GM18870 (cell line): ENCODE results near the gene ENDOV.

Experiments used
- ATAC-seq: cut with Tn5 transposase; IDR thresholded peaks from one replicate; pipeline ENCODE4 v1.9.1; 2021; ENCODE audit warnings: moderate library complexity; ENCODE audit not compliant: unreplicated experiment

The ENDOV gene

GRCh38 chr17:80447790-80448189 is 32.8 kb downstream of the ENDOV start:
- ATAC-seq = no peak

- no peak for ATAC-seq
Measured at GRCh38 chr17:80449194-80449929, 34.4 kb downstream of the ENDOV start.

GRCh38 chr17:80449930-80450576 is 35.1 kb downstream of the ENDOV start:
- ATAC-seq = no peak

GRCh38 chr17:80451104-80451775 is 36.3 kb downstream of the ENDOV start:
- ATAC-seq = no peak

- no peak for ATAC-seq
Measured at GRCh38 chr17:80452173-80452915, 37.4 kb downstream of the ENDOV start.

- no peak for ATAC-seq
Measured at GRCh38 chr17:80453126-80453997, 38.4 kb downstream of the ENDOV start.

GRCh38 chr17:80453998-80454556 is 39.1 kb downstream of the ENDOV start:
- ATAC-seq = peak; percentile 14

GRCh38 chr17:80454557-80455335 is 39.8 kb downstream of the ENDOV start:
- ATAC-seq = peak; percentile 73

- no peak for ATAC-seq
Measured at GRCh38 chr17:80455336-80455710, 40.4 kb downstream of the ENDOV start.

GRCh38 chr17:80455784-80456183 is 40.8 kb downstream of the ENDOV start:
- ATAC-seq = no peak

- ATAC-seq = no peak
Measured at GRCh38 chr17:80456465-80457235, 41.7 kb downstream of the ENDOV start.

- no peak for ATAC-seq
Measured at GRCh38 chr17:80457236-80457856, 42.4 kb downstream of the ENDOV start.

- no peak for ATAC-seq
Measured at GRCh38 chr17:80458016-80458415, 43.0 kb downstream of the ENDOV start.

- no peak for ATAC-seq
Measured at GRCh38 chr17:80459234-80459633, 44.3 kb downstream of the ENDOV start.

- no peak for ATAC-seq
Measured at GRCh38 chr17:80460429-80460834, 45.5 kb downstream of the ENDOV start.

GRCh38 chr17:80461528-80462160 is 46.7 kb downstream of the ENDOV start:
- ATAC-seq = no peak

GRCh38 chr17:80463784-80464400 is 48.9 kb downstream of the ENDOV start:
- ATAC-seq = no peak
